ENCODE data around the gene SLC25A28. TPM values are rescaled to one million over a fixed set of nuclear protein-coding genes. Genes with fewer than 3 reads are reported as not detected.
A peak's percentile ranks its signal among the peaks of the same experiment; 100 is the strongest.
"Not testable (repeated sequence)": the region's sequence is repeated elsewhere in the genome, so short reads cannot be mapped to it uniquely, and the experiment has no call there.

SLC25A28 gene
- total RNA-seq, 1 donor from 2014 or later, result 24.8 TPM

DNA sequence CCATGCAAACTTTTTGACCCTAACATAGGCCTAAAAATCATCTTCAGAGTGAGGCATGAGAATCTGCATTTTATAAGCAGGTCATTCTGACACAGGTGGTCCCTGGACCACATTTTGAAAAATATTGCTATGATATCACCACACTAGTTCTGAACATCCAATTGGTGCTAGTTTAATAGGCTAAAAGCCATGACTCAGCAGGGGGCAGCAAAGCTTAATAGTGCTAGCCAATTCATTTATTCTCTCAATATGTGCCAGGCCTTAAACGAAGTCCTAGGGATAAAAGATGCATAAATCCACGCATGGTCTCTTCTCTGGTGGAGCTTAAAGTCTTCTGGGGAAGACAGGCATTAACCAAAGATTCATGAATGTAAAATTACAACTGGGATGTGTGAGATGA lies 10.2 kb upstream of the SLC25A28 start:
- intact Hi-C loops (cut with DNase I), result loop anchor here (2.0 kb wide), 1 partner anchor 80 kb away; no protein-coding TSS in a partner anchor
- no peak for DNase-seq (ENCODE audit: low spot score)

DNA sequence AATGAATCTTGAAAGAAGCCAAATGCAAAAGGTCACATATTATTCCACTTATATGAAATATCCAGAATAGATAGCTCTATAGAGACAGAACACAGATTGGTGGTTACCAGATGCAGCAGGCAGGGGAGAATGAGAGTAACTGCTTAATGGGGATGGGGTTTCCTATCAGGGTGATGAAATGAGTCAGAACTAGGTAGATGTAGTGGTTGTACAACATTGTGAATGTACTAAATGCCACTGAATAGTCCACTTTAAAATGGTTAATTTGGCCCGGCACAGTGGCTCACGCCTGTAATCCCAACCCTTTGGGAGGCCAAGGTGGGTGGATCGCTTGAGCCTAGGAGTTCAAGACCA lies 9.4 kb upstream of the SLC25A28 start:
- no peak for DNase-seq (ENCODE audit: low spot score)
- intact Hi-C loops (cut with DNase I), result no loop called here

GRCh38 chr10:99628923-99629624 lies 8.8 kb upstream of the SLC25A28 start:
- intact Hi-C loops (cut with DNase I), result no loop called here
- no peak for DNase-seq (ENCODE audit: low spot score)

- DNase-seq (ENCODE audit: low spot score); intact Hi-C loops (cut with DNase I): not testable (repeated sequence)
Observed at GRCh38 chr10:99625124-99625523, 4.9 kb upstream of the SLC25A28 start.

DNA sequence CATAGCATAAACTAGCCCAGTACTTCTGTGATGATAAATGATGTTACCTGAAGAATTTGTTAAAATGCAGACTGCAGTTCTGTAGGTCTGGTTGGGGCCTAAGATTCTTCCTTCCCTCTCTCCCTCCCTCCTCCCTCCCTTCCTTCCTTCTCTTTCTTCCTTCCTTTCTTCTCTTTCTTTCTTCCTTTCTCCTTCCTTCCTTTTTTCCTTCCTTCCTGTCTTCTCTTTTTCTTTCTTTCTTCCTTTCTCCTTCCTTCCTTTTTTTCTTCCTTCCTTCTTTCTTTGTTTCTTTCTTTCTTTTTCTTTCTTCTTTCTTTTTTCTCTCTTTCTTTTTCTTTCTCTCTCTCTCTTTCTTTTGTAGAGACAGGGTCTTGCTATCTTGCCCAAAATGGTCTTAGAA lies 3.7 kb upstream of the SLC25A28 start:
- intact Hi-C loops (cut with DNase I), result no loop called here
- no peak for DNase-seq (ENCODE audit: low spot score)

GRCh38 chr10:99621454-99622251 lies 1.4 kb upstream of the SLC25A28 start:
- intact Hi-C loops (cut with DNase I), result loop anchor here (1.0 kb wide), 1 partner anchor 38 kb away; the partner anchor contains the start of gene ENTPD7

GRCh38 chr10:99620711-99621453 lies 643 bp upstream of the SLC25A28 start:
- intact Hi-C loops (cut with DNase I), result loop anchor here (1.0 kb wide), 1 partner anchor 38 kb away; the partner anchor contains the start of gene ENTPD7
- DNase-seq (ENCODE audit: low spot score), result peak; percentile 97

More at GRCh38 chr10:99621454-99622251, 1.4 kb upstream of the SLC25A28 start:
- no peak for DNase-seq (ENCODE audit: low spot score)

- intact Hi-C loops (cut with DNase I), result no loop called here
- DNase-seq (ENCODE audit: low spot score), result no peak
Observed at GRCh38 chr10:99619090-99619800, 994 bp downstream of the SLC25A28 start.

- intact Hi-C loops (cut with DNase I), result no loop called here
Observed at GRCh38 chr10:99617696-99618095, 2.5 kb downstream of the SLC25A28 start.

DNA sequence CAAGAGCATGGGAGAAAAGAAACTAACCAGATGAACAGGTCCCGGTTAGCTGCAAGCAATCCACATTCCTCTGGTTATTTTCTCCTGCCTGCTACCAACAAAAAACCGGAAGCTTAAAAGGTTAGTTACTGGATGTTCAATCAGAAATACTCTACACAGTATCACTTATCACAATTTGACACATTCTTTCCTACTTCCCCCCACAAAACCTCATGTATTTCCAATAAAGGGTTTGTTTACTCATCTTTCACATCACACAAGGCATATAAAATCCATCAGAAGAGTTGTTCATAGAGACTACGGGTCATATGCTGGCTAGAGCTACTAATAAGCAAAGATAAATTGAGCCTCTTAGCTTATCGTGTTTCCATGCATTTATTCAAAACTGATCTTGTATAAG lies 4.8 kb downstream of the SLC25A28 start:
- intact Hi-C loops (cut with DNase I), result no loop called here

More at GRCh38 chr10:99617696-99618095, 2.5 kb downstream of the SLC25A28 start:
- no peak for DNase-seq (ENCODE audit: low spot score)

GRCh38 chr10:99612167-99612831 lies 7.9 kb downstream of the SLC25A28 start:
- DNase-seq (ENCODE audit: low spot score), result no peak

More for the DNA sequence above, 4.8 kb downstream of the SLC25A28 start:
- DNase-seq (ENCODE audit: low spot score), result no peak

DNA sequence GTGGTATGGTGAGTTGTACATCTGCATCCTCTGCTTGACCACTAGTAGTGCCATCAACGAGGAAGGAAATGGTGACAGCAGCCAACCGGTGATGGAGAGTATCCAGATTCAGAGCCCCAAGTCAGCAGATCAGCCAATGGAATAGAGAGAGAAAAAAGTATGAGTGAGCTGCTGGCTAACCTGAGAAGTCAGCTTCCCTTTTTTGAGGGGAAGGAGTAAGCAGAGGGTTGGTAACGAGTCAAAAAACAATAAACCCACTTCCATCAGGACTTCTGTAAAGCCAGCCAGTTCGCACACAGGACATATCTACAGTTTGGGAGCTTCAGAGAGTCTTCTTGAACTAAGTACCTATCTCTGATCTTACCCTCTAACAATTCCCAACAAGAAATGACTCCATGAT lies 8.9 kb downstream of the SLC25A28 start:
- intact Hi-C loops (cut with DNase I), result loop anchor here (2.0 kb wide), 1 partner anchor 175 kb away; no protein-coding TSS in a partner anchor
- DNase-seq (ENCODE audit: low spot score), result no peak

More at GRCh38 chr10:99612167-99612831, 7.9 kb downstream of the SLC25A28 start:
- intact Hi-C loops (cut with DNase I), result loop anchor here (2.0 kb wide), 1 partner anchor 219 kb away; no protein-coding TSS in a partner anchor

- DNase-seq (ENCODE audit: low spot score), result no peak
- intact Hi-C loops (cut with DNase I), result loop anchor here (2.0 kb wide), 1 partner anchor 173 kb away; no protein-coding TSS in a partner anchor
Observed at GRCh38 chr10:99610221-99610620, 10.0 kb downstream of the SLC25A28 start.

GRCh38 chr10:99609186-99609585 lies 11.1 kb downstream of the SLC25A28 start:
- DNase-seq (ENCODE audit: low spot score), result no peak
- intact Hi-C loops (cut with DNase I), result no loop called here

GRCh38 chr10:99605351-99605750 lies 14.9 kb downstream of the SLC25A28 start:
- intact Hi-C loops (cut with DNase I), result no loop called here
- no peak for DNase-seq (ENCODE audit: low spot score)

GRCh38 chr10:99604862-99605261 lies 15.4 kb downstream of the SLC25A28 start:
- DNase-seq (ENCODE audit: low spot score), result no peak
- intact Hi-C loops (cut with DNase I), result no loop called here

DNA sequence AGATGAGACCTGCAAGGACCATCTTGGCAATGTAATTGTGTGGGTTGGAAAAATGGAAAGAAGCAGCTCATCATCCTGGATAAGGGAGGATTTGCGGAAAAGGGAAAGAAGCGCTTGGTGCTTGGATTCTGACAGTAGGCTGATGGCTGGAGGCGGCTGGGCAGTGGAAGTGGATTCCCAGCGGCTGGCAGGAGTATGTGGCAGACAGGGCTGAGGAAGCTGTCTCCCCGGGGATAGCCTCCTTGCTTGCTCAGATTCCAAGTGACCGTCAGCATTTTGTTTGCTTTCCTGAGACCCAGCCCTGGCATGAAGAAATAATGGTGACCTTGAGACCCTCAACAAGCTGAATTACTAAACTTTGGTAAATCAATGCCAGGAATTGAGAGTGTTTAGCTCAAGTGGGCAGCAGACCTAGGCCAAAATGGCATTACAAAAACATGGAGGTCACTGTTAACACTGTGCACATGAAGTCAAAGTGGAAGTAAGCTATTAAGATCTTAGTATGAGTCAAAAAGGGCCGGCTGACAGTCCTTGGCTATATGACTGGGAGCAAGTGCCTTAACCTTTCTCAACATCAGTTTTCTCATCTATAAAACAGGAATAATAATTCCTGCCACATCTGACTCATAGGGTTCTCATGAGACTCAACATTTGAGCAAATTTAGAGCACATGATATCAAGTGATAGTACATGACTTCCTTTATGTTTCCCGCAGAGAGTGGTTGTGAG lies 21.3 kb downstream of the SLC25A28 start:
- intact Hi-C loops (cut with DNase I), result no loop called here
- DNase-seq (ENCODE audit: low spot score), result no peak

GRCh38 chr10:99598011-99598410 lies 22.2 kb downstream of the SLC25A28 start:
- no peak for DNase-seq (ENCODE audit: low spot score)
- intact Hi-C loops (cut with DNase I), result no loop called here
